HPDE6-E6E7 (cell line): ENCODE measurements around the gene CDK5RAP1.

Experiments used
- DNase-seq: peaks from one replicate; pipeline ENCODE4 v3.0.0; 2011; ENCODE audit warnings: missing footprints; ENCODE audit errors: extremely low spot score

The CDK5RAP1 gene

DNA sequence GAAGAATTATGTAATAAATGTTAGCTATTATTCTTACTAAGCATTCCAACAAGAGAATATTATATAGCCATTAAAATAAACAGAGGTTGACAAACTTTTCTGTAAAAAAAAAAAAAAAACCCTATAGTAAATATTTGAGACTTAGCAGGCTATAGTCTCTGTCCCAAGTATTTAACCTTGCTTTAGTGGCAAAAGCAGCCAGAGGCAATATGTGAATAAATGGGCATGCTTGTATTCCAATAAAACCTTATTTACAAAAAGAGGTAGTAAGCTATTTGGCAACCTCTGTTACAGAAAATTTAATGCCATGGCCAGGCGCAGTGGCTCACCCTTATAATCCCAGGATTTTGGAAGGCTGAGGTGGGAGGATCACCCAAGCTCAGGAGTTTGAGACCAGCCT is 14.6 kb downstream of the CDK5RAP1 start:
- no peak for DNase-seq

DNA sequence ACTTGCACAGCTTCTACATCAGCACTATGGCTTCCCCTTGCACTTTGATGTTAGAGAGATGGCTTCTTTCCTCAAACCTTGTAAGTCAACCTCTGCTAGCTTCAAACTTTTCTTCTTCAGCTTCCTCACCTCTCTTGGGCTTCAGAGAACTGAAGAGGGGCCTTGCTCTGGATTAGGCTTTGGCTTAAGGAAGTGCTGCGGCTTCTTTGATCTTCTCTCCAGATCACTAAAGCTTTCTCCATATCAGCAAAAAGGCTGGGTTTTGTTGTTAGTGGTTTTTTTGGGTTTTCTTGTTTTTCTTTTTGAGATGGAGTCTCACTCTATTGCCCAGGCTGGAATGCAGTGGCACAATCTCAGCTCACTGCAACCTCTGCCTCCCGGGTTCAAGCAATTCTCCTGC is 24.0 kb downstream of the CDK5RAP1 start:
- no peak for DNase-seq

DNA sequence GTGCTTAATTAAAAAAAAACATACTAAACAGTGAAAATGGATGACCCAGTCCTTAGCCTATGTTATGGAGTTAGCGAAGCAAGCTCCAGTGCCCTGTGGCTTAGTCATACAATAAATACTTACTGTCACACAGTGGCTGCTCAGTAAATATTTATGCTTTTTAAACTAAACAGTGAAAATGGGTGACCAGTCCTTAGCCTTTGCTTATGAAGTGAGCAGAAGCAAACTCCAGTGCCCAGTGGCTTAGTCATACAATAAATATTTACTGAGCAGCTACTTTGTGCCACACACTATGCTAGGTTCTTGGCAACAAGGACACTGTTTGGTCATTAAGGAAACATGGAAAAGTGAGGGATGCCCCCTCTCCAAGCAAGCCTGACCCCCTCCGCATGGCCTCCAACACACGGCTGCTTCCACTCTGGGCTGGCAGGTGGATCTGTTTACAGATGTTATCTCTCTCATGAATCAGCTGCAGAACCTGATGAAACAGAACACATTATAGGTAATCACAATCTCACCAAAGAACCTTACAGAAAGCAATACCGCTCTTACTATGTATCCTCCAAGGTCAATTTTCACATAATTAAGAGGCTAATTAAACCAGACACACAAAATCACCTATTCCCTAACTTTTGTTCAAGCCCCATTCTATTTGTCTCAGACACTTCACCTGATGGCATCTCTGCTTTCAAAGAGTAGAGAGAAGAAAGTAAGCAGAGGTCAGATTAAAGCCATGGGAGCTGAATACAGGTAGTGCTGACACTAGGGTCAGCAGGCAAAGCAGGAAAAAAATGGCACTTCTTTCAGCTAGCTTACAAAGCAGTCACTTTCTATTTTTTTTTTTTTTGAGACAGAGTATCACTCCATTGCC is 27.3 kb downstream of the CDK5RAP1 start:
- no peak for DNase-seq

DNA sequence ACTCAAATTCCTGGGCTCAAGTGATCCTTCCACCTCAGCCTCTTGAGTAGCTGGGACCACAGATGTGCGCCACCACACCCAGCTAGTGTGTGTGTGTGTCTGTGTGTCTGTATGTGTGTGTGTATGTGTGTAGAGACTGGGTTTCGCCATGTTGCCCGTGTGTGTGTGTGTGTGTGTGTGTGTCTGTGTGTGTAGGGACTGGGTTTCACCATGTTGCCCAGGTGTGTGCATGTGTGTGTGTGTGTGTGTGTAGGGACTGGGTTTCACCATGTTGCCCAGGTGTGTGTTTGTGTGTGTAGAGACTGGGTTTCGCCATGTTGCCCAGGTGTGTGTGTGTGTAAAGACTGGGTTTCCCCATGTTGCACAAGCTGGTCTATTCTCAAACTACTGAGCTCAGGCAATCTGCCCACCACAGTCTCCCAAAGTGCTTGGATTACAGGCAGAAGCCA is 28.3 kb downstream of the CDK5RAP1 start:
- DNase-seq: no peak

DNA sequence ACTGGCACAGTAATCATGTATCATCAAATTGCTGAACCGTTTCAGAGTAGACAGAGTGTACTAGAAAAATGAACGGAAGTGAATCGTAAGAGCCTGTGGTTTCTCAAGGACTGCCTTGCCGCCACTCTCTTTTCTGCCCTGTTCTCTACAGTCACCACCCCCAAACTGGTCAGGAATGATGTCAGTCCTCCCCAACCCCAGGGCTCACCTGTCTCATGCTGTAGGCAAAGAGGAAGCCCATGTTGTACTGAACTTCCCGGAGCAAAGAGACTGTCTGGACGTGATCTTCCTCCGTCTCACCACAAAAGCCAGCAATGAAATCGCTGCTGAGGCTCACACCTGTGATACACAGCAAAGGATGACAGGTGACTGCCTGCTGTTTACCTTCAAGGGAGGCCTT is 31.0 kb downstream of the CDK5RAP1 start:
- no peak for DNase-seq

DNA sequence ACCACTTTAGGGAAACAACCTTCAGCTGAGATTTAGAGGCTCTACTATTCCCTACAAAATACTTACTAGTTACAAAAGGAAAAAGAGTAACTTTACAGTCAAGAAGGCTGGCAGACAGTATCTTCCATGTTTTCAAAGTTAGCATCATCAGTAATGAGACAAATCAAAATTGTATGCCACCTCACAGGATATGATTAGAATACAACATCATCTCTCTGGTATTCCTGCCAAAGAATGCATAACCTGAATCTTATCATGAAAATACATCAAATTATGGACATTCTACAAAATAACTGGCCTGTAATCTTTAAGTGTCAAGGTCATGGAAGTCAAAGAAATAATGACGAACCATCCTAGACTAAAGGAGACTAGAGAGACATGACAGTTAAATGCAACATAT is 38.4 kb downstream of the CDK5RAP1 start:
- no peak for DNase-seq

DNA sequence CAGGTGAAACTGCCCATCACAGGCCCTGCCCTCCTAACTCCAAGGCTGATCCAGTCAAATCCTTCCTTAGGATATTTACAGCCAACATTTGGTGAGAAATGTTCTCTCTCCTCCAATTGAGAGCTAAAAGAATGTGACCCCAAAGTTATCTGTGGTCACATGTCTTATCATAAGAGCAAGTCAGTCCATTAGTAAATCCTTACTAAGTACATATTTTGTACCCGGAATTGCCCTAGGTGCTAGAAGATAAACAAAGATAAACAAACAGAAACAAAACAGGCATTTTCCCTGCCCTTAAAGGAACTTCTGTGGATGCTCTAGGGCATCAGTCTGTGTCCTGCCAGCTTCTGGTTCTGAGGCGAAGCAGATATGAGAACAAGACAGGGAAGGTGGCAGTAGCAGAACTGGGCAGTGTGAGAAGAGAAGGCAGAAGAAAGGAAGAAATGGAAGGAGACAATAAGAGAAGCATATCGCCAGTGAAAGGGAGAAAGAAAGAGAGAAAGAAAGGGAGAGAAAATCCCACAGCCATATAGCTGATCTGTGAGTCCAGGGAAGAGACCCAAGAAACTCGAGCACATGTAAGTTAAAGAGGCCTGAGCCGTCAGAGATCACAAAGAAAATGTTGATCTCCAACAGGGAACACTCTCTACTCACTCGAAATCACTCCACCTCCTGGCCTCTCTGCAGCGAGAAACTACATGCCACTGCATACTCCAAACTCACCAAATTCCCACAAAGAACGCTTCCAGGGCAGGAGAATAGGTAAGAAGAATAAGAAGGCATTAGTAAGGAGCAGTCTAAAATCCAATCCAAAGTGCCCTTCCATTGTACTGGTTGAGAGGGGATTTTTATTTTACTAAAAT is 41.7 kb downstream of the CDK5RAP1 start:
- DNase-seq: no peak

DNA sequence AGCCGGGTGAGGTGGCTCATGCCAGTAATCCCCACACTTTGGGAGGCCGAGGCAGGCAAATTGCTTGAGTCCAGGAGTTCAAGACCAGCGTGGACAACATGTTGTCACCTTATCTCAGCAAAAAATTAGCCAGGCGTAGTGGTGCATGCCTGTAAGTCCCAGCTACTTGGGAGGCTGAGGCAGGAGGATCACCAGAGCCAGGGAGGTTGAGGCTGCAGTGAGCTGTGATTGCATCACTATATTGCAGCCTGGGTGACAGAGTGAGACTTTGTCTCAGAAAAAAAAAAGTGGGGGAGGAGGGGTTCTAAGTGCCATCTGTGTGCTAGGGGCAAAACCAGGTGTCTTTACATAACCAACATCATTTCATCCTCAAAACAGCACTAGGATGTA is 48.3 kb downstream of the CDK5RAP1 start:
- no peak for DNase-seq

DNA sequence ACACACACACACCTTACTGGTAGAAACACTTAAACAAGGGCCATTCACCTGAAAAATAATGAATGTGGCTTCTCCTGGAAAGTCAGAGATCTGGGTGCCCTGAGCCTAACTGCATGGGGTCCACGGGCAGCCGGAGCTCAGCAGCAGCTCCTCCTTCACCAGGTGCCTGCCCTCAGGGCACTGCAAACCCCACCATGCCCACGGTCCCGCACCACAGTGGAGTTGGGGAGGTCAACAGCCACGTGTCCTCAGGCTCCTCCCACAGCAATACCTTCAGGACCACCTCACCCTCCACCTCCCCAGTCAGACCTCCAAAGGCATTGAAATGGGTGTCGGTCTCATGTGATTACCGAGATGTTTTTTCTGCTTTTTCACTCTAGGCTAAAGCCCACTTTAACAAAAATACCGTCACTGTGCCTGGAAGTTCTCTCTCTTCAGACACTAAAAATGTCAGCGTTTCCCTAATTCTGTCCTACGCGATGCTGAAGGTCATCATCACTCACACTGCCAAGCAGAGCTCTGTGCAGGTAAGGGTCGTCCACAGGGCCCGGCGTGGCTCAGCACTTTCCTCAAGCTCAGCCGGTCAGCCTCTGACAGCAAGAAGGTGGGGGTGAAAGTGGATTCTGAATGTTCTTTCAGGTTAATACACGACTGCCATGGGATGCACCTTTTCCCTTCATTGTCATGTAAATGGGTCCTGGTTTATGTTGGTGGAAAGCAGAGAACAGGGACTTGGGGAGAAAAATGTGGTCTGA is 48.9 kb downstream of the CDK5RAP1 start:
- DNase-seq: no peak

DNA sequence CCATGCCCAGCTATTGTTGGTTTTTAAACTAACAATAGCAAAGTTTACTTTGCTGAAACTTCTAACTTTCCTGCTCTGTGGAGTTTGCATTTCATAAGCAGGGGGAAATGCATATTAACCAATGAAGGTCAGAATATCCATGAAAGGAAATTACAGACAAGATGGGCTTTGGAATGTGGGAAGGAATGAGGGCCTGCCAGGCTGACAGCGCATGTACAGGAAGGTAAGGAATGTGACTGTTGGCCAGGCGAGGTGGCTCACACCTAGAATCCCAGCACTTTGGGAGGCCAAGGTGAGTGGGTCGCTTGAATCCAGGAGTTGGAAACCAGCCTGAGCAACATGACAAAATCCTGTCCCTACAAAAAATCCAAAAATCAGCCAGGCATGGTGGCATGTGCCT is 49.6 kb downstream of the CDK5RAP1 start:
- DNase-seq: no peak

DNA sequence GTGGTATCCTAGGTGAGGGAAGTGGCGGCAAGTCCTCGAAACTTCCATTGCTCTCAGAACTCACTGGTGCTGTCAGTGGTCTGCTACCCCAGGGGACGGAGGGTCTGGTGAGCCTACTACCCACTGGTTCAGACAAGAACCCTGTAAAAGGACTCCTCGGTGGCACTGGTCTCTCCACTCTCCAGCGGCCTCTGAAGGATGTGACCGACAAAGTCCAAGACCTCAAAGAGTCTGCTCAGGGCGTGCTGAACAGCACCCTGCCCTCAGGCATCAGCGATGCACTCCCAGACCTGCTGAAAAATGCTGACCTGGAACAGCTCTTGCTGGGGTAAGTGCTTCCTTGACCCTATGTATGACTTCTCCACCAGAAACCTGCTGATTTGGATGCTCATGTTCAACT is 51.8 kb downstream of the CDK5RAP1 start:
- DNase-seq: no peak

DNA sequence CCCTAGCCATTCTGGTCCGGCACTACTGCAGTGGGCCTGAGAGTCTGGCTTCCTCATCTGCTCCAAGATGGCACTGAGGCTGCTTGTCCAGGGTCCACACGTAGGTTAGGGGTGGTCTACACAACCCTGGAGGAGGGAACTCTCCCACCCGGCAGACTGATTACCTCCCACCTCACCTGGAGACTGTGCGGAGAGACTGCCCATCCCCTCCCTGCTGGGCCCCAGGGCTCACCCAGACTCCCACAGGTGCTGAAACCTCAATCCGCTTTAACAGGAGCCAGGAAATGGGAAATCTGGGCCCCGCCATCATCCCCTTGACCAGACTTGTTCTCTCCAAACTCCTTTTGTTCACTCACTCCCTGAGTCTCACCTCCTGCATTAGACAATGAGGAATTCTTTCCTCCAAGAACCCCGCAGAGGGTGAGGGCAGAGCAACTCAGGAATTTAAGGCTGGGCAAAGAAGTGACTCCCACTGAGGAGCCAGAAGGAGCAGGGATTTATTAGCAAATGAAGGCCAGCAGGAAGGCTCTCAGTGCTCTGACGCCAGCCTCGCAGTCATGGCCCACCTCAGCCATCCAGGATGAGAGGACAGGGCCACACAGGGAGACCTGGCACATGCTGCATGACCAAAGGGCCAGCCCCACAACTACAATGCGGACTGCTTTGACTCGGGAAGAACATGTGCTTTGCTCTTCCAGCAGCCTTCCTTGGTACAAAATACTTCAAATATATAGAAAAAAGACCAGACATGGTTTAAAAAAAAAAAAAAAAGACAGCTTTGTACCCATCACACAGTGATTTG is 53.0 kb downstream of the CDK5RAP1 start:
- DNase-seq: no peak

DNA sequence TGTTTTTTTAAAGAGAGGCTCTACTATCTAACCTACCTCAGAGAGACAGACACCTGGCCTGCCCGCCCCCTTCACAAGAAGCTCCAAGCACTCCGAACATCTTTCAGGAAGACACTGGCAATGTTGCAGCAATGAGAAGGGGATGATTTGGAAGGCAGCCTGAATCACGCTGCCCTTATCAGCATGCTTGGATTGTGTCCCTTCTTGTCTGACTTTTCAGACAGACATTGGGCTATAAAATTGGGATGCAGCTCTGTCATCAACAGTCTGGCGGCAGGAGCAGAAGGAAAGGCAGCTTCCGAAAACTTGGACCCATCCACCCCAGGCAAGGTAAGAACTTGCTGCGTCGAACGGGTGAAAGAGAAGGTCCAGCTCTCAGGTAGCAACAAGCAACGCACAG is 56.0 kb downstream of the CDK5RAP1 start:
- DNase-seq: no peak

DNA sequence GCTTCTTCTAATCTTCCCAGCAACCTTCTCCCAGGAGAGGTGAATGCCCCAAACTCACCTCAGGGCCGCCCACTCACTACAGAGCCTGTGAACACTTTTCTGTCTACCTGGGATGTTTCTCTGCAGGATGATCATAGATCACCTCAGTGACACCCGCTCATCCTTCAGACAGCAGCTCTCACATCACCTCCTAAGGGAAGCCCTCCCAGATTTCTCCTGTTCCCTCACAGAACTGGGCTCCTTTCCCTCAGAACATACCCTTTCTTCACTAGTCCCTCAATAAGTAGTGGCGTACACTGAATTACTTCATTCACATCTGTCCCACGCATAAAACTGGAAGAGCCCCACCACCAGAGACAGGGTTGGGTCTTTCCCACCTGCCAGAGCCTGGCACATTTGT is 57.8 kb downstream of the CDK5RAP1 start:
- DNase-seq: no peak

DNA sequence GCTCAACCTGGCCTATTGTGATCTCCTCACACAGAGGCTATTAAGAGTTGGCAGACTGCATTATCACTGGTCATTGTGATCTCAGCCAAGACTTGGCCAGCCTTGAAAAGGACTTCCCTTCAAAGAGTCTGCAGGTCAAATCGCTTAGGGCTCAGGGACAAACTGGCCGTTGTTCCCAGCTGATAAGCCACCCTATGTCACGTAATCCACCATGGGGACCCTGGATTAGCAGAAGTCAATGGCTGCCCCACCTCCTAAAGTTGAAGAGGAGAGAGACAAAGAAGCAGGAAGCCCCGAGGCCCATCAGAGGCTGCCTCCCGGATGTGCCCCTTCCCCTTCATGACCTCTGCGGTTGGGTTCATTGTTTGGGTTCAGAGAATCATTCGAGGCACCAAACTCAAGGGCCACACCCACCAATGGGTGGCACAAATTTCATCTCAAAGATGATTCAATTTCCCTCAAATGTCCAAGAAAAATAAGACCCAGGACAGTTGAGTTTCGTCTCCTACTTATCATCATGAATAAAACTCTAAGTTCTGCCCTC is 61.7 kb downstream of the CDK5RAP1 start:
- DNase-seq: no peak

DNA sequence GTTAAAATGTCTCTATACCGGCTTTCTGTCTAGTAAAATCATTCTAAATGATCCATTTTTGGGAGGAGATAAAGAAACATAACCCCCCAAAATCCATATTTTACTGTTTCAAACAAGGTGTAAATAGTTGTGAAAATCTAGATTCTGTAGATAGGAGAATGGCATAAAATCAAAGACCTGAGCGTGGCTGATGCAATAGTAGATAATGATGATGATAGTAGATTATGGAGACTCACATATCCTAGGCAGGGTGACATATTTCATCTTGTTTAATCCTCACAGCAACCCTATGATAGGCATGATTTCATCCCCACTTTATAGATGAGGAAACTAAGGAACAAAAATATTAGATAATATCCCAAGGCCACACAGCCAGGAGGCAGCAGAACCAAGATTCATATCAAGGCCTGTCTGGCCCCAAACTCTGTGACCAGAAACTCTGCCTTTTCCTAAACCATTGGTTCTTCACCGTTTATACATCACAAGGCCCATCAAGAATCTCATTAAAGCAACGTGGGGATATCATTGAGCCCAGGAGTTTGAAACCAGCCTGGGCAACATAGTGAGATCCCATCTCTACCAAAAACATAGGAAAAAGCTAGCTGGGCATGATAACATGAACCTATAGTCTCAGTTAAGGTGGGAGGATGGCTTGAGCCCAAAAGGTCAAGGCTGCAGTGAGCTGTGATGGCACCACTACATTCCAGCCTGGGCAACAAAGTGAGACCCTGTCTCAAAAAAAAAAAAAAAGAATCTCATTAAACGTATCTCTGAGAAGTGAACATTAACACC is 62.7 kb downstream of the CDK5RAP1 start:
- DNase-seq: no peak

DNA sequence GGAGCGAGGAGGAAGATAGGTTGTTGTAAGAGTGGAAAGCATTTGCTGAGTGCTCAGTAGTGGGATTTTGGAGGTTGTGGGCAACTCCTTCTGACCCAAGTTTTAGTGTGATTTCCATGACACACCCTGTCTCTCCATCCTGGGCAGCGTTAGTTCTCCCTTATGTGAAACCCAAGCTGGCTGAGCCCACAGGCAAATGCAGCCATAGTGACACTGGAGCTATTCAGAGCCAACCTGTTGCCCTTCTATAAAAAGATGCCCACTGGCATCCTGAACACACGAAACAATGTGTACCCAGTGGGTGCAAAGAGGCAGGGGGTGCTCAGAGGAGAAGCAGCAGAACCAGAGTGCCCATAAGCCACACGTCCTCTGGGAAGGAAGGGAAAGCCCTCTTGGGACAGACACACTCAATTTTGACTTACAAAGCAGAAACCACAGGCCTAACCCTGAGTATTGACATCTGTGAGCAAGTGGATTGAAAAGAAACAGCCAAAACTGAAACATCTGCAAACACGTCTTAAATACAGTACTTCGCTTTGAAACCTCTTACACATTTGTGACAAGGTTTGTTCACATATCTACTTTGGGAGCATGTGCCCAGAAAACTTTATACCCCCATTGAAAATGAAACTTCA is 63.7 kb downstream of the CDK5RAP1 start:
- DNase-seq: no peak

DNA sequence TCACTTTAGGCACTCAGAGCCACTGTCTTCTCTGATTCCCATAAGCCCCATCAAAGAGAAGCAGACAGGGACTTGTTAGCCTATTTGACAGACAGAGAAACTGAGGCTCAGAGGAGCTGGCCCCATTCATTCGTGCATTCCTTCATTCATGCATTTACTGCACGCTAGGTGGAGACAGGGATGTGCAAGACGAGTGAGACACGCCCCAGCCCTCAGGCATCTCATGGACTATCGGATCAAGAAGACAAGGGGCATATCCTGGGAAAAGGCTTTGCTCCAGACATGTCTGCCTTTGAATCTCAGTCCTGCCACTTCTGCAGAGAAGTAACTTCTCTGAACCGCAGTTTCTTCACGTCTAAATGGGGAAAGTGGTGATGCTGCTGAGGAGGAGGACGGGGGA is 64.2 kb downstream of the CDK5RAP1 start:
- DNase-seq: no peak

DNA sequence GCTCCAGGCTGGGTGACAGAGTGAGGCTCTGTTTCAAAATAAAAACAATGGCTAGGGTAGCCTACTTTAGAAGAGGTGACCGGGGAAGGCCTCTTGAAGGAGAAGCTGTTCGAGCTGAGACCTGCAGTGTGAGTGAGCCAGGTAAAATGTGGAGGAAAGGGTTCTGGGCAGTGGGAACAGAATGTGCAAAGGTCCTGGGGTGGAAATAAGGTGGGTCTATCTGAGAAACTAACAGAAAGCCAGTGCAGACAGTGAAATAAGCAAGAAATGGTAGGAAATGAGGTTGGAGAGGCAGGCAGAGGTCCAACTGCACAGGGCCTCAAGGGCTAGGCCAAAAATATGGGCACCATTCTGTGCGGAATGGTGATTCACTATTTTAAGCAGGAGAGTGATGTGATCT is 64.9 kb downstream of the CDK5RAP1 start:
- no peak for DNase-seq

DNA sequence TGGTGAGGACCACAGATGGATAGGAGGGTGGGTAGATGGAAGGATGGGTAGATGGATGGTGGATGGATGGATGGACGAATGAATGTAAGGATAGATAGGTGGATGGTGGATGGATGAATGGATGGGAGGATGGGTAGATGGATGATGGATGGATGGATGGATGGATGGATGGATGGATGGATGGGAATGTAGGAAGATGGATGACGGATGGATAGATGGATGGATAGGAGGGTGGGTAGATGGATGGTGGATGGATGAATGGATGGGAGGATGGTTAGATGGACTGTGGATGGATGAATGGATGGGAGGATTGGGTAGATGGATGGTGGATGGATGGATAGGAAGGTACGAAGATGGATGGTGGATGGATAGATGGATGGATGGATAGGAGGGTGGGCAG is 67.2 kb downstream of the CDK5RAP1 start:
- no peak for DNase-seq
